ENCODE measurements around the gene IFI30. TPM values are rescaled to one million over a fixed set of nuclear protein-coding genes. Genes with fewer than 3 reads are reported as not detected.

IFI30 gene
- total RNA-seq, 1 donor from 2014 or later: 0.36 TPM

Other genes starting within 250 kb of the IFI30 start
- 70.4 to 73.1 TPM (median 72.6 TPM) in 3 replicates for gene CCDC124, start 240.8 kb upstream of the IFI30 start, total RNA-seq
- gene KCNN1, start 206.7 kb upstream of the IFI30 start, total RNA-seq: 16.8 to 20.3 TPM (median 19.7 TPM) in 3 replicates
- 2.9 to 4.0 TPM (median 2.9 TPM) in 3 replicates for gene ARRDC2, start 165.6 kb upstream of the IFI30 start, total RNA-seq
- gene IL12RB1, start 86.9 kb upstream of the IFI30 start, total RNA-seq: not detected in 3 replicates
- 15.0 to 17.0 TPM (median 16.0 TPM) in 3 replicates for gene MAST3, start 76.0 kb upstream of the IFI30 start, total RNA-seq
- gene PIK3R2, start 20.6 kb upstream of the IFI30 start, total RNA-seq: 90.4 to 95.5 TPM (median 94.7 TPM) in 3 replicates
- gene MPV17L2, start 19.4 kb downstream of the IFI30 start, total RNA-seq: 7.7 to 9.5 TPM (median 8.2 TPM) in 3 replicates
- 5.9 to 6.7 TPM (median 6.4 TPM) in 3 replicates for gene RAB3A, start 30.2 kb downstream of the IFI30 start, total RNA-seq
- 0.70 to 1.4 TPM (median 0.93 TPM) in 3 replicates for gene PDE4C, start 52.6 kb downstream of the IFI30 start, total RNA-seq
- 14.8 to 17.1 TPM (median 16.8 TPM) in 3 replicates for gene IQCN, start 100.6 kb downstream of the IFI30 start, total RNA-seq
- gene JUND, start 107.8 kb downstream of the IFI30 start, total RNA-seq: 274 to 284 TPM (median 276 TPM) in 3 replicates
- gene LSM4, start 149.3 kb downstream of the IFI30 start, total RNA-seq: 112 to 119 TPM (median 114 TPM) in 3 replicates
- 22.6 to 24.3 TPM (median 23.2 TPM) in 3 replicates for gene PGPEP1, start 166.8 kb downstream of the IFI30 start, total RNA-seq
- gene GDF15, start 212.3 kb downstream of the IFI30 start, total RNA-seq: 3.2 to 4.7 TPM (median 3.9 TPM) in 3 replicates
- gene LRRC25, start 223.8 kb downstream of the IFI30 start, total RNA-seq: 0.18 to 0.29 TPM in 2 of 3 replicates, not detected in the other
- gene SSBP4, start 245.6 kb downstream of the IFI30 start, total RNA-seq: 120 to 123 TPM (median 121 TPM) in 3 replicates